HepG2 (cell line): ENCODE data around the gene SUPT4H1. TPM values are rescaled to one million over a fixed set of nuclear protein-coding genes. Genes with fewer than 3 reads are reported as not detected.

Source experiments
- ATAC-seq: fragments of 200-7000 bp; cut with Tn5 transposase; 3 replicates; pipeline ENCODE4 v1.9.1; 2020; ENCODE audit warnings: mild to moderate bottlenecking, moderate library complexity
- BruUV-seq: library from RNA; stranded (reverse); fragments of 400-500 nt; replicated peaks from 2 replicates; lab custom pipeline; 2021; lab: Mats Ljungman, UMichigan
- CTCF ChIA-PET: fragments of 300-600 bp; formaldehyde crosslinking; extraction: SDS; loops from one replicate; lab custom pipeline; 2021; ENCODE audit warnings: low total read pairs, inconsistent platforms, low intra/inter-chr PET ratio; lab: Yijun Ruan, JAX
- POLR2A ChIA-PET: fragments of 350-600 bp; sonication (Branson Sonifier 250); formaldehyde crosslinking; loops from one replicate; lab custom pipeline; 2020; ENCODE audit warnings: antibody characterized with exemption, inconsistent platforms; lab: Yijun Ruan, JAX
- DNase-seq: peaks from one replicate; pipeline ENCODE4 v3.0.0-alpha.2; 2015; ENCODE audit warnings: low spot score
- FAIRE-seq: peaks from 3 replicates; lab custom pipeline; 2011; peaks lifted over from hg19 to GRCh38; lab: Jason Lieb, UNC
- H2AFZ ChIP-seq: one replicate; pipeline ENCODE4 v1.6.1; 2011; ENCODE audit warnings: low read length, inconsistent platforms
- H3K27ac ChIP-seq: fragments of 300-600 bp; 3 replicates; pipeline ENCODE4 v1.8.0; 2011; ENCODE audit warnings: mixed run types, mild to moderate bottlenecking, mixed read lengths, low read length, inconsistent platforms; ENCODE audit not compliant: insufficient read depth; ENCODE audit errors: extremely low read length
- H3K27me3 ChIP-seq, 2 experiments: fragments of 200-600 bp in 1 of 2; 2 replicates in 1 of 2; 3 replicates in 1 of 2; pipeline versions ENCODE4 v1.6.0 to v1.8.0; 2011; ENCODE audit warnings: low read length in 2 of 2, mild to moderate bottlenecking in 2 of 2, moderate library complexity in 2 of 2, inconsistent platforms in 1 of 2; ENCODE audit not compliant: insufficient read depth in 2 of 2, control insufficient read depth in 1 of 2
- H3K36me3 ChIP-seq, 2 experiments: fragments of 200-600 bp in 1 of 2; replicated peaks in 1 of 2; 2 replicates in 1 of 2; 3 replicates in 1 of 2; pipeline versions ENCODE4 v1.5.1 to v1.8.0; 2011; ENCODE audit warnings: low read length in 2 of 2, inconsistent platforms in 1 of 2; ENCODE audit not compliant: insufficient read depth in 2 of 2, control insufficient read depth in 1 of 2
- H3K4me1 ChIP-seq: 2 replicates; pipeline ENCODE4 v1.5.1; 2012; ENCODE audit warnings: low read length, inconsistent platforms; ENCODE audit not compliant: insufficient read depth
- H3K4me2 ChIP-seq: 2 replicates; pipeline ENCODE4 v1.6.0; 2011; ENCODE audit warnings: low read depth, low read length, inconsistent platforms
- H3K4me3 ChIP-seq, 3 experiments: fragments of 200-600 bp in 1 of 3; sonication (generic), shearing (Covaris generic) in 1 of 3; replicated peaks in 1 of 3; 2 replicates each; pipeline ENCODE4 v1.5.1; 2011 to 2016; ENCODE audit warnings: low read length in 3 of 3, inconsistent platforms in 2 of 3, low read depth in 2 of 3, mild to moderate bottlenecking in 2 of 3, control low read depth in 1 of 3, mixed read lengths in 1 of 3; ENCODE audit not compliant: insufficient read depth in 1 of 3
- H3K79me2 ChIP-seq: one replicate; pipeline ENCODE4 v1.6.1; 2011; ENCODE audit warnings: low read length, inconsistent platforms; ENCODE audit not compliant: insufficient read depth
- H3K9ac ChIP-seq: 2 replicates; pipeline ENCODE4 v1.6.0; 2011; ENCODE audit warnings: mild to moderate bottlenecking, low read depth, low read length, inconsistent platforms; ENCODE audit not compliant: insufficient read depth
- H3K9me3 ChIP-seq: 2 replicates; pipeline ENCODE4 v1.5.1; 2012; ENCODE audit warnings: mild to moderate bottlenecking, low read length
- H4K20me1 ChIP-seq: 2 replicates; pipeline ENCODE4 v1.6.0; 2011; ENCODE audit warnings: inconsistent platforms, mild to moderate bottlenecking, low read length, moderate library complexity; ENCODE audit not compliant: insufficient read depth
- CBX2 ChIP-seq, 2 experiments: fragments of 200-600 bp in 1 of 2; sonication (generic); formaldehyde crosslinking in 1 of 2; IDR thresholded peaks; 2 replicates each; pipeline versions ENCODE4 v1.7.0 to v1.8.1; 2018 to 2022; ENCODE audit warnings: low read depth in 2 of 2, low read length in 1 of 2, mild to moderate bottlenecking in 1 of 2, missing genetic modification reagents in 1 of 2
- DNMT3B ChIP-seq: conservative IDR thresholded peaks from 2 replicates; pipeline ENCODE4 v1.6.1; 2016; ENCODE audit warnings: missing biosample characterization, control low read depth
- FLYWCH1 ChIP-seq: sonication (generic); formaldehyde crosslinking; IDR thresholded peaks from 2 replicates; pipeline ENCODE4 v1.8.1; 2023; ENCODE audit warnings: mild to moderate bottlenecking, missing genetic modification reagents
- GMEB1 ChIP-seq: sonication (generic); formaldehyde crosslinking; IDR thresholded peaks from 2 replicates; pipeline ENCODE4 v1.5.1; 2020; ENCODE audit warnings: missing genetic modification reagents, mild to moderate bottlenecking, borderline replicate concordance
- SIN3B ChIP-seq: fragments of 150-350 bp; IDR thresholded peaks from 2 replicates; pipeline ENCODE4 v1.6.1; 2014; ENCODE audit warnings: low read length
- TGIF2 ChIP-seq: IDR thresholded peaks from 2 replicates; pipeline ENCODE4 v1.6.1; 2016; ENCODE audit warnings: control low read depth, missing compliant biosample characterization
- THAP7 ChIP-seq: sonication (generic); formaldehyde crosslinking; IDR thresholded peaks from 2 replicates; pipeline ENCODE4 v1.8.1; 2023; ENCODE audit warnings: mild to moderate bottlenecking, missing genetic modification reagents
- TP53 ChIP-seq: sonication (generic); formaldehyde crosslinking; conservative IDR thresholded peaks from 2 replicates; pipeline ENCODE4 v1.4.0; 2020; ENCODE audit warnings: missing genetic modification reagents
- ZNF12 ChIP-seq: sonication (generic); formaldehyde crosslinking; IDR thresholded peaks from 2 replicates; pipeline ENCODE4 v1.5.0; 2020; ENCODE audit warnings: missing genetic modification reagents
- ZNF292 ChIP-seq: sonication (generic); formaldehyde crosslinking; IDR thresholded peaks from 2 replicates; pipeline ENCODE4 v1.8.1; 2022; ENCODE audit warnings: mild to moderate bottlenecking, low read depth, missing genetic modification reagents, borderline replicate concordance
- ZNF615 ChIP-seq: sonication (generic); formaldehyde crosslinking; IDR thresholded peaks from 2 replicates; pipeline ENCODE4 v1.5.0; 2020; ENCODE audit warnings: mild to moderate bottlenecking, missing genetic modification reagents, borderline replicate concordance
- ZNF616 ChIP-seq: sonication (generic); formaldehyde crosslinking; IDR thresholded peaks from 2 replicates; pipeline ENCODE4 v1.5.0; 2020; ENCODE audit warnings: low read depth, mild to moderate bottlenecking, missing genetic modification reagents
- ZNF652 ChIP-seq: IDR thresholded peaks from 2 replicates; pipeline ENCODE4 v1.6.1; 2016; ENCODE audit warnings: low read depth, borderline replicate concordance
- ZNF710 ChIP-seq: sonication (generic); formaldehyde crosslinking; IDR thresholded peaks from 2 replicates; pipeline ENCODE4 v1.5.0; 2020; ENCODE audit warnings: mild to moderate bottlenecking, missing genetic modification reagents, borderline replicate concordance
- ZNF784 ChIP-seq: sonication (generic); formaldehyde crosslinking; IDR thresholded peaks from 2 replicates; pipeline ENCODE4 v1.5.1; 2020; ENCODE audit warnings: missing genetic modification reagents, mild to moderate bottlenecking, borderline replicate concordance
- WGBS: methylation state at CpG from one replicate; pipeline ENCODE4 v1.1.6; 2017; ENCODE audit warnings: low lambda C conversion rate; 5-methylcytosine and 5-hydroxymethylcytosine counted together
- in situ Hi-C: cut with HindIII; loops from 2 replicates; pipeline ENCODE4 v1.10.0; 2017; ENCODE audit warnings: low pct_unique_long_range_greater_than_20kb; ENCODE audit not compliant: extremely low pct_ligation_motif_present
- intact Hi-C: fragments of 100-400 bp; cut with micrococcal nuclease; formaldehyde crosslinking; loops from one replicate; pipeline ENCODE4 v1.10.0; 2022; ENCODE audit not compliant: unreplicated experiment
- polyA plus RNA-seq, 8 experiments: library from polyadenylated mRNA; depleted of rRNA in 3 of 8; stranded (reverse) in 7 of 8; unstranded in 1 of 8; fragments of >200 nt; fragmentation: Illumina TruSeq in 4 of 8; extraction: Trizol in 4 of 8; gene quantifications; 2 replicates each; pipeline versions ENCODE4 v1.2.1 to v1.2.3, GENCODE V29; 2011 to 2016; ENCODE audit warnings: low read depth in 4 of 8, missing spikeins in 1 of 8, mixed read lengths in 1 of 8; ENCODE audit not compliant: insufficient read depth in 1 of 8
- total RNA-seq, 5 experiments: library from RNA; depleted of rRNA; stranded (reverse); fragments of >200 nt; fragmentation: Illumina TruSeq; extraction: Trizol; gene quantifications; 2 replicates each; pipeline ENCODE4 v1.2.3, GENCODE V29; 2016; ENCODE audit warnings: low read depth in 1 of 5

SUPT4H1 gene
- total and polyA plus RNA-seq, 2 of the 13 experiments (the other 11 are each of a cell fraction or from before 2014, with no cell fraction given) = 155 to 244 TPM

GRCh38 chr17:58352596-58353388 lies 791 bp upstream of the SUPT4H1 start (continued):
- TF ChIP-seq GMEB1 (CRISPR knock-in tag) (no peak), ZNF12 (CRISPR knock-in tag) (no peak), ZNF710 (peak; percentile 4; the same call in 1 of the 2 replicates), TP53 (CRISPR knock-in tag) (no peak), THAP7 (CRISPR knock-in tag) (no peak; the same call in 1 of the 2 replicates), SIN3B (no peak)
- TF ChIP-seq, all 625 proteins: peak for 26

- H3K79me2 ChIP-seq = peaks cover 32% of the 10 kb centered on the region
- in situ Hi-C loops = no loop called here
- BruUV-seq = TSS peak; percentile 30
- CTCF ChIA-PET = interaction anchor here (2.2 kb wide), 1 partner anchor 67 kb away, joined by 19 read pairs; the partner anchor contains the start of gene RNF43
- peak overlapping the region; percentile 73 to 92 (median 88) for H3K4me3 ChIP-seq
- H3K4me2 ChIP-seq = peak overlapping the region; percentile 83
- ATAC-seq (no peak), DNase-seq (no peak), FAIRE-seq (no peak)
- 42% methylated on average over 4 of the region's 4 CpGs for WGBS
- no peaks in the 10 kb centered on the region for H3K9me3 ChIP-seq
- intact Hi-C loops = no loop called here
- POLR2A ChIA-PET = interaction anchor here (0.6 to 8.1 kb wide), 16 partner anchors 8 to 500 kb away, joined by 3 to 254 read pairs (median 14); partner anchors contain the start of gene RNF43
- no peaks in the 10 kb centered on the region; a peak in 1 of 5 replicates for H3K27me3 ChIP-seq
- H3K27ac ChIP-seq = peak overlapping the region; percentile 88
- no peak overlapping the region for H2AFZ ChIP-seq
- H3K4me1 ChIP-seq = peaks cover 39% of the 10 kb centered on the region
- no peaks in the 10 kb centered on the region for H4K20me1 ChIP-seq
- peaks cover 38 to 65% of the 10 kb centered on the region in 2 experiments for H3K36me3 ChIP-seq
- H3K9ac ChIP-seq = peak overlapping the region; percentile 90
- TF ChIP-seq ZNF615 (CRISPR knock-in tag) (no peak), ZNF652 (CRISPR knock-in tag) (no peak), CBX2 (IDR thresholded peaks at IDR 0.05; ENCODE audit: low read depth, low read length) (no peak), CBX2 (CRISPR knock-in tag; IDR thresholded peaks at IDR 0.05; ENCODE audit: low read depth) (no peak), TGIF2 (CRISPR knock-in tag) (peak; percentile 55; the same call in 1 of the 2 replicates), ZNF292 (CRISPR knock-in tag) (no peak), ZNF784 (CRISPR knock-in tag) (no peak), DNMT3B (CRISPR knock-in tag) (0 out of 2 replicates have a peak, but pooled peaks have one; percentile 40), ZNF616 (CRISPR knock-in tag) (0 out of 2 replicates have a peak, but pooled peaks have one; percentile 10), FLYWCH1 (CRISPR knock-in tag) (no peak)
Observed at GRCh38 chr17:58351182-58351581, 819 bp downstream of the SUPT4H1 start.
